CD4-positive, alpha-beta T cell treated with Interleukin-17A for 4 hours (primary cell): ENCODE measurements around the gene KRT86.
A peak's percentile ranks its signal among the peaks of the same experiment; 100 is the strongest.
"Not testable (repeated sequence)": the region's sequence is repeated elsewhere in the genome, so short reads cannot be mapped to it uniquely, and the experiment has no call there.

ENCODE experiments used
- DNase-seq: peaks from one replicate; pipeline ENCODE4 v3.0.0-alpha.2; 2020; ENCODE audit warnings: mixed read lengths

KRT86 gene

GRCh38 chr12:52238916-52239646, 35.4 kb upstream of the KRT86 start:
- no peak for DNase-seq

- DNase-seq: no peak
These were observed 34.7 kb upstream of the KRT86 start for GRCh38 chr12:52239767-52240166.

- not testable (repeated sequence) for DNase-seq
These were observed 34.2 kb upstream of the KRT86 start for GRCh38 chr12:52240247-52240646.

DNA sequence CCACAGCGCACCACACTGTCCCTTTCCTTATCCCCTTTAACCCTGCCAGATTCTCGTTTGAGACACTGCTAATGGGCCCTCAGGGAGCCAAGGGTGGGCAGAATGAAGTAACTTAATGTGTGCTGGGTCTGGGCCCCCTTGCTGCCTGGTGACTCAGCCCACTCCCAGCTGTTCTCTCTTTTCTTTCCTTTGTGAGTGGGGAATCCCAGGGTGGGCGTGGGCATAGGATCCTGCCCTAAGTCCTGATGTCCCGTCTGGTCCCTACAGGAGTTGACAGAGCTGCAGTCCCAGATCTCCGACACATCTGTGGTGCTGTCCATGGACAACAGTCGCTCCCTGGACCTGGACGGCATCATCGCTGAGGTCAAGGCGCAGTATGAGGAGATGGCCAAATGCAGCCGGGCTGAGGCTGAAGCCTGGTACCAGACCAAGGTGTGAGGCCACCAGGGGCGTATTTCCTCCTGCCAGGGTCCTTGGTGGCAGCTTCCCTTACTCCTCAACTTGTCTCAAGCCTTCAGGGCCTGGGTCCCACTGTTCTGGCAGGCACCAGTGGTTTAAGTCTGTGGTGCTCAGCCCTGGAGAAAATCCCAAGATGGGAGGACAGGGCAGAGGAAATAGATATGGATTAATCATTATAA, 33.1 kb upstream of the KRT86 start:
- no peak for DNase-seq

DNA sequence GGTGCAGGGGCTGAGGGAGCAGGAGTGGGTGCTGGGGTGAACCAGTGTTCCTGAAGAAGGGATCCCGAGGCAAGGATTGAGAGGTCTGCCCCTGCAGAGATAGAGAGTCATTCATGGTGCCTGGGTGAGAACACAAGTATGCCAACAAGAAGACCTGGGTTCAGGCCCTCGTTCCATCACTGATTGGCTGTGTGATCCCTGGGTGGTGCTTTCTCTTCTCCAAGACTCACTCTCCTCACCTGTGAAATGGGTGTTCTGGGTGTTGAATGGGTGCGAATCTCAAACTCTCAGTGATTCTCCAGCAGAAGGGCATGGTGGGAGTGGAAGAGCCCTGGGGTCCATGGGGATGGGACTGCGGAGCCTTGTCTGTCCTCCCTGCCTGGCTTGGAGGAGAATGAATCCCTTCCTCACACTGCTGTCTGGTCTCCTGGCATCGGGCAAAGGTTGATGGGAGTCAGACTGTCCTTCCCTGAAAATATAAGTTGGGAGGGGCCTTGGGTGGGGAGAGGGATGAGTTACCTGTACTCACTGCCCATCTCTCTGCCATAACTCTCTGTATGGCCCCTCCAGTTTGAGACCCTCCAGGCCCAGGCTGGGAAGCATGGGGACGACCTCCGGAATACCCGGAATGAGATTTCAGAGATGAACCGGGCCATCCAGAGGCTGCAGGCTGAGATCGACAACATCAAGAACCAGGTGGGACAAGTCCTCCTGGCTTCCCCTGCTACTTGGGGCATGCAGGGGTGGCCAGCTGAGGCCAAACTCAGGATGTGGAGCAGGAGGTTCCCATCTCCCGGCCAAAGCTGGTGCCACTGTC, 31.8 kb upstream of the KRT86 start:
- no peak for DNase-seq

DNA sequence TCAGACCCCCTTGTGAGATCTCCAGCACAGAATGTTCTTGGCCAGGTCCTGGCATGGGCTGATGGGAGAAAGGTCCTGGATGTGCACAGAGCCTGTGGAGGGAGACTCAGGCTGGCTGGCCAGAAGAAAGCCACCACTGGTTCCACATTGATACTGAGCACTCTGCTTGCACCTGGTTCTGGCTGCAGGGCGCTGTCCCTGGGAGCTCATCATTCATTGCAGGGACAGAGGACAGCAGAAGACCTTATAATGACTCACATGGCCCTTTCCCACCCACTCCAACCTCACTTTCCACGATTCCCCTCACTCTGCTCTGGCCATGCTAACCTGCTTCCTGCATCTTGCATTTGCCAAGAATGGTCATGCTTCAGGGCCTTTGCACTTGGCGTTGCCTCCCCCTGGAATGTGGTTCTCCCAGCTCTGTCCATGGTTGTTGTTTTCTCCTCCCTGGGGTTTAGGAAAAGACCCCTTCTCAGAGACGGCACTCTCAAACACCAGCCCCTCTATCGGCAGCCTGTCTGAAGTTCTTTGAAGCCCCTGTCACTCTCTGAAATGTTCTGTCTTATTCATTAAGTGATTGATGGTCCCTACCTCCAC, 31.1 kb upstream of the KRT86 start:
- DNase-seq: no peak

DNA sequence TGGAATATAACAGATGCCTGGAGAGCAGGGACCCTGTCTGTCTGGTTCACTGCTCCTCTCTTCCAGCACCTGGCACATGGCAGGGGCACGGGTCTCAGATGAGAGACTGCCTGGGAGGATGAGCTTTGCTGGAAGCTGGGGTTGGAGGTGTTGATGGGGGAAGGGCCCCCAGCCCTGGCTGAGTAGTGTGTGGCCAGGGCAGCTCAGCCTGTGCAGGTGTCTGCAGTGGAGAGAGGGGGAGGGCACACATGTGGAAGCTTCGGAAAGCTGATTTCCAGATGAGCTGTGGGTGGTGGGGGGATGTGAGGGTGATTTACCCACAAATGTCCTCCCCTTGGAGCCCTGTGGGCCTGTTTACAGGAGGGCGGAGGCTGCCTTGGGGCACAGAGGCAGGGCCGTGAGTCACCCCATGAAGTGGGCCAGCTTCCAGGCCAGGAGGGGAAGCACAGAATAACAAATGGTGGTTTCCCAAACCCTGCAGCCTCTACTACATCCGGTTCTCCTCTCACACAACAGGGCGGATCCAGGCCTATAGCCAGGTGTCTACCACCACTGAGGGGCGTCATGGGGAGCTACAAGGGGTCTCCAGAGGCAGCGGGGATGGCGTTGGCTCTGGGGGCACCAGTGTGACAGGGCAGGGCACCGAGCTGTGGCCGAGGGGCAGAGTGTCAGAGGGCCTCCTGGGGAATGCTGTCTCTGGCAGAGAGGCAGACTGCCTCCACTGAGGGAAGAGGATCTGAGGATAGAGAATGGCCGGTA, 30.4 kb upstream of the KRT86 start:
- peak; percentile 65 for DNase-seq

DNA sequence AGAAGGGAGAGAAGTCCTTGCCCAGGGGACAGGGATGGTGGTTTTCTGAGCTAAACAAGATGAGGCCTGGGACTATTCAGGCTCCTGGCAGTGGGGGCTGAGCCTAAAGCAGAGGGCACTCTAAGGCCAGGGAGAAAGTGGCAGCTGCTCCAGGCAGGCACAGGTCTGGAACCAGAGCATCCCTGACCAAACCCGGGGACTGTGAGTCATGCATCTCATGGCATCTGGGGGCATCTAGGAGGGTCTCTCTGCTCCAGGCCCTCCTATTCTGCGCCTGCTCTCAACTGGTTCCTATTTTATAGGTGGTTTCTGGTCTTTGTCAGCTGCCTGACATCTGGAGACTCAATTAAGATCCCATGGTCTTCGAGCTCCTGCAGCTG, 29.8 kb upstream of the KRT86 start:
- DNase-seq: no peak

DNA sequence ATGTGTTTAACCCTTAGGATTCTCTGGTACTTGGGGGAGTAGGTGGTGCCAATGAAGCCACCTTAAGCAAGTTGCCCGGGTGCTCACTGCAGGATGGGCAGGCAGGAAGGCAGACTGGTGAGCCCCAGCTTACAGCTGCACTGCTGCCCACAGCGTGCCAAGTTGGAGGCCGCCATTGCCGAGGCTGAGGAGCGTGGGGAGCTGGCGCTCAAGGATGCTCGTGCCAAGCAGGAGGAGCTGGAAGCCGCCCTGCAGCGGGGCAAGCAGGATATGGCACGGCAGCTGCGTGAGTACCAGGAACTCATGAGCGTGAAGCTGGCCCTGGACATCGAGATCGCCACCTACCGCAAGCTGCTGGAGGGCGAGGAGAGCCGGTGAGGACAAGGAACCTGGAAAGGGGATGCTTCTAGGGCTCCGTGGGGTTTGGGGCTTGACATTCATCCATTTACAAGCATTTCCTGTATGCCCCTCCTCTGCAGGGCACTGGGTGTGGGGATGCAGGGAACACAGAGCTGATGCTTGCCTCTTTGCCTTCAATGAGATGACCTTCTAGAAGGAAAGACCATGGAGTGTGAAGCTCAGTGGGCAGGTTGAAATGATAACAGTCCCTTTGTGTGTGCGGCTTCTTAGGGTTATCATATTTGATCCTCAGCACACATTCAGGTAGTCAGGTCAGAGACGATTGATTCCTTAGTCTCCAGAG, 29.0 kb upstream of the KRT86 start:
- DNase-seq: no peak

DNA sequence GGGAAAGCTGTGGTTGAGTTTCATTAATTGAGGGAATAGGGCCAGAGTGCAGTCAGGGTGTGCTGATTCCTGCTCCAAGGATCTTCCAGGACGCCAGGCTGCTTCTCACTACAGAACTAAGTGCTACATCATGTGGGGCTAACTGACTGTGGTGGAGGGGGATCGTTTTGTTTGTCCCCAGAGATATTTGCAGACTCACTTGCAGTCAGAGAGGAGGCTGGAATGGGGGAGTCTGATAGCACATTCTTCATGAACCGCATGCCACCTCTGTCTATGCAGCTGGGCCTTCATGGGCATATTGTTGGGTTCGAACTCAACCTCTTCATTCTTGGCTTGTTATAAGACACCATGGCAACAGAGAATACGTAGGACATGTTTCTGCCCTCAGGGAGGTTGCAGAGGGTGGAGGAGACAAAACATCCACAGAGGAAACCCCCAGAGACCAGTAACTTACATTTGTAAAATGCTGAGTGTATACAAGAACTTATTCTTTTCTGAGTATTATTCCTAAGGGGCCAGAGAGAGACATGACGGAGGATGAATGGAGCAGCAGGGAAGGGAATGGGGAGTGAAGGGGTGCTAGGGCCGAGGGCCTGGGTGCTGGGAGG, 28.4 kb upstream of the KRT86 start:
- DNase-seq: no peak

GRCh38 chr12:52246720-52247621, 27.5 kb upstream of the KRT86 start:
- no peak for DNase-seq

- no peak for DNase-seq
These were observed 26.6 kb upstream of the KRT86 start for GRCh38 chr12:52247622-52248540.

DNA sequence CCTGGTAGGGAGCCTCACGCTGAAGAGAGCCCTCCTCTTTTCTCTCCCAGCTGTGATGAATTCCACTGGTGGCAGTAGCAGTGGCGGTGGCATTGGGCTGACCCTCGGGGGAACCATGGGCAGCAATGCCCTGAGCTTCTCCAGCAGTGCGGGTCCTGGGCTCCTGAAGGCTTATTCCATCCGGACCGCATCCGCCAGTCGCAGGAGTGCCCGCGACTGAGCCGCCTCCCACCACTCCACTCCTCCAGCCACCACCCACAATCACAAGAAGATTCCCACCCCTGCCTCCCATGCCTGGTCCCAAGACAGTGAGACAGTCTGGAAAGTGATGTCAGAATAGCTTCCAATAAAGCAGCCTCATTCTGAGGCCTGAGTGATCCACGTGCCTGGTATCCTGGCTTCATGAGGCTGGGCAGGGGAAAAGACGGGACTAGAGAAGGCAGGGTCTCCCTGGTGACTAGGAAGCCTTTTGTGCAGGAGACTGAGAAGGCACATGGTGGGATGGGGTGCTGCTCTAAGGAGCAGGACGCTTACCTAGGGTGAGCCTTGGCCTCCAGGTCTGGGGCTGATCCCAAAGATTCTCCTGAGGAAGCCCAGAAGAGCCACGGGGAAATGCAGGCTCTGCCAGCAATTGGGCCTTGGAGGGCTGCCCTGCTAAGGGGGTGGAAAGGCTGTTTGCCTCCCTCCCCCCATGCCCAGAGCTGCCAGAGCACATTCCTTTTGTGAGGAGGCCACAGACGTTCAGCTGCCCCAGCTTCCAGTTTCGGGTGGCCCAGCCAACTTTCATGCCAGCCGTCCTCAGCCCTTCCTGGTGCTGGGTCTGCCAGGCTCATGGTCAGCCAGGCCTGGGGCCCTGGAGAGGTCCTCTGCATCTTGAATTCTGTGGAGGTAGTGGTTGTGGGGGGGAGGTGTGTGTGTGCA, 25.6 kb upstream of the KRT86 start:
- no peak for DNase-seq

DNA sequence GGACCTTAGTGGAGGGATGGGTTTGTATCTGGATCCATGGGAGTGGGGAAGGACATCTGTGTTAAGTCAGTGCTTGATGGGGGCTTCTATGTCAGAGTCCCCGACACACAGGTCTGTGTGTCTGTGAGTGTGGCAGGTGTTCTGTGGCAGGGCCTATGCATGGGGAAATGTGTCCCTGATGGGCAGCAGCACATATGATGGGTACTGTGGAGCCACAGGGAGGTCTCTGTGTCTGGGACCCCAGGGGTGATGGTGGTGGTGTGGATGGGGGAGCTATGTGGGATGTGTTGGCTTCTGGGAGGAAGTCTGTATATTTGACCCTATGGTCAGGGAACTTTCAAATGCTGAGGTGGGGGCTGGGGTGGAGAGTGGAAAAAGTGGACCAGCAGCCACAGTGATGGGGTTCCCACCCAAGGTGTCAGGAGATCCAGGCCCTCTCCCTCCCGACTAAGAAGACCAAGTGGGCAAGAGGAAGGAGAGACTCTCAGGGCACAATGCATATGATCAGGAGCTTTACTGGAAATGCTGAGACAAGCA, 24.9 kb upstream of the KRT86 start:
- no peak for DNase-seq

DNA sequence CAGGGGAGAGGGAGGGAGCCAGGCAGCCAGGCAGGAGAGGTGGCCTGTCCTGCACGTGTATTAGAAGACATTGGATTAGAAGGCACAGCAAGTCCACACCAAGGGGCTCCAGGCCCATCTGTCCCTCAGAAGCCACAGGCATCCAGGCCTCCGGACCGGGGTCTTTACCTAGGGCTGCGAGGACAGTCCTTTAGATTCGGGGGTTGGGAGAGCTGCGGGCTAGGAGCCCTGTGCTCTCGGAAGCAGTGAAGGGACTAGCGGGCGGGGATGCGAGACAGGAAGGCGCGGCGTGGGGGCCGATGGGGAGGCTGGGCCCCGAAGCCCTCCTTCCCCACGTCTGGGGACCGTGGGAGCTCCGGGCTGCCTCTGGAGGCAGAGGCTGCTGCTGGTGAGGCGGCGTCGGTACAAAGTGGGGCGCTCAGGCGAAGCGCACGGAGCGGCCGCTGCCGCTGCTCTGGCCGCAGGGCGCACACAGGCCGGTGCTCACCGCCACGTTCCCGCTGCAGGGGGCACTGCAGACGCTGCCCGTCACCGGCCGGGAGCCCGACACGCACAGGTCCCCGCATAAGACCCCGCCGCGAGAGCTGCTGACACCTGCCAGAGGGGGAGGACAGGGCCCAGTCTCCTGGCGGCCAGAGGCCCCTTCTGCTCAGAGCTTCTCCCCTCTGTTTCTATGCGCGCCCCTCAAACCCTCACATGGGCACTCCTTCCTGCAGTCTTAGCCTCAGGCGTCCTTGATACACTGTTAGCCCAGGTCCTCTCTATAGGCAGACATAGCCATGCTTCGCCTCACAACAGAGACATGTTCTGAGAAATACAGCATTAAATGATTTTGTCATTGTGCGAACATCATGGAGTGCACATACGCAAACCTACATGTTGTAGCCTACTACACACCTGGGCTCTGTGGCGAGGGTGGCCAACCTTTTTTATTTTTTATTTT, 24.1 kb upstream of the KRT86 start:
- no peak for DNase-seq

DNA sequence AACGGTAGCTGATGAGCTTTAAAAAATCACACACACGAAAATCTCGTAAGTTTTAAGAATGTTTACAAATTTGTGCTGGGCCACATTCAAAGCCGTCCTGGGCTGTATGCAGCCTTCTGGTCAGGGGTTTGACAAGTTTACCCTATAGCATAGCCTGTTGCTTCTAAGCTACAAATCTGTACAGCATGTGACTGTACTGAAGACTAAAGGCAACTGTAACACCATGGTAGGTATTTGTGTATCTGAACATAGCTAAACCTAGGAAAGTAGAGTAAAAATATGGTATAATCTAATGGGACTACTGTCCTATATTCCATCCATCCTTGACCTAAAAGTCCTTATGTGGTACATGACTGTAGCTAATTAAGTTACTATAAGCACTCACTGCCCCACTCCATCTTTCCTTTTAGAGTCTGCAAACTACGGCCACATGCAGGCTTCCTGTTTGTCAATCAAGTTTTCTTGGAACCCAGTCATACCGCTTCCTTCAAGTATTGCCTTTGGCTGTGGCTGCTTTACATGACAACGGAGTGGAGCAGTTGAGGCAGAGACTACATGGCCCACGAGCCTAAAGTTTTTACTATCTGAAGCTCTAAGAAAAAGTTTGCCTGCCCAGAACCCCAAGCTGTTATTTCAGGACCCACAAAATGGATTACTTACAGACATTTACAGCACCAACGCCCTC, 22.9 kb upstream of the KRT86 start:
- DNase-seq: no peak
